SK-N-SH (cell line): ENCODE measurements around the gene IFT27. TPM values are rescaled to one million over a fixed set of nuclear protein-coding genes. Genes with fewer than 3 reads are reported as not detected.

Experiments used
- CTCF ChIA-PET: fragments of 300-600, 350-600 bp; formaldehyde crosslinking; extraction: SDS; loops from one replicate; lab custom pipeline; 2021; lab: Yijun Ruan, JAX
- POLR2A ChIA-PET: fragments of 350-600 bp; sonication (Branson Sonifier 250); formaldehyde crosslinking; extraction: SDS; loops from one replicate; lab custom pipeline; 2020; ENCODE audit warnings: antibody characterized with exemption, inconsistent platforms; lab: Yijun Ruan, JAX
- DNase-seq: peaks from one replicate; pipeline ENCODE4 v3.0.0; 2012
- H2AFZ ChIP-seq: fragments of 200-600 bp; sonication (generic); 2 replicates; pipeline ENCODE4 v1.8.1; 2016; ENCODE audit warnings: antibody characterized with exemption, mild to moderate bottlenecking, low read depth
- H3F3A ChIP-seq: fragments of 200-600 bp; sonication (generic); replicated peaks from 2 replicates; pipeline ENCODE3; 2016; ENCODE audit warnings: antibody characterized with exemption, mild to moderate bottlenecking; ENCODE audit not compliant: insufficient read depth
- H3K27ac ChIP-seq, 2 experiments: fragments of 200-500 bp in 1 of 2; fragments of 200-600 bp in 1 of 2; sonication (Bioruptor generic) in 1 of 2; sonication (generic), shearing (Covaris generic) in 1 of 2; 2 replicates each; pipeline versions ENCODE4 v1.5.1 to v1.6.1; 2014 to 2016; ENCODE audit warnings: low read depth in 2 of 2, inconsistent platforms in 1 of 2, low read length in 1 of 2, mild to moderate bottlenecking in 1 of 2, mixed read lengths in 1 of 2
- H3K27me3 ChIP-seq: fragments of 200-600 bp; sonication (generic), shearing (Covaris generic); 2 replicates; pipeline ENCODE4 v1.6.1; 2016; ENCODE audit warnings: mixed run types; ENCODE audit not compliant: insufficient read depth
- H3K36me3 ChIP-seq, 2 experiments: fragments of 200-500 bp in 1 of 2; fragments of 200-600 bp in 1 of 2; sonication (Bioruptor generic) in 1 of 2; sonication (generic) in 1 of 2; replicated peaks in 1 of 2; 2 replicates each; pipeline versions ENCODE3 to v1.5.1; 2014 to 2016; ENCODE audit warnings: low read length in 1 of 2, mild to moderate bottlenecking in 1 of 2; ENCODE audit not compliant: insufficient read depth in 2 of 2, control insufficient read depth in 1 of 2
- H3K4me1 ChIP-seq, 2 experiments: fragments of 200-500 bp in 1 of 2; fragments of 200-600 bp in 1 of 2; sonication (Bioruptor generic) in 1 of 2; sonication (generic), shearing (Covaris generic) in 1 of 2; 2 replicates each; pipeline versions ENCODE4 v1.5.1 to v1.6.1; 2014 to 2016; ENCODE audit warnings: low read depth in 1 of 2, low read length in 1 of 2, mixed run types in 1 of 2; ENCODE audit not compliant: insufficient read depth in 2 of 2, control insufficient read depth in 1 of 2
- H3K4me2 ChIP-seq: fragments of 200-600 bp; sonication (generic), shearing (Covaris generic); 2 replicates; pipeline ENCODE4 v1.6.1; 2017; ENCODE audit warnings: mixed run types
- H3K4me3 ChIP-seq, 2 experiments: fragments of 200-500 bp in 1 of 2; fragments of 200-600 bp in 1 of 2; sonication (Bioruptor generic) in 1 of 2; sonication (generic), shearing (Covaris generic) in 1 of 2; 2 replicates each; pipeline versions ENCODE4 v1.5.1 to v1.8.1; 2014 to 2016; ENCODE audit warnings: low read depth in 2 of 2, inconsistent platforms in 1 of 2, low read length in 1 of 2, mild to moderate bottlenecking in 1 of 2, mixed read lengths in 1 of 2, moderate library complexity in 1 of 2
- H3K79me2 ChIP-seq: fragments of 200-600 bp; sonication (generic); 2 replicates; pipeline ENCODE4 v1.8.1; 2017; ENCODE audit warnings: mild to moderate bottlenecking; ENCODE audit not compliant: insufficient read depth
- H3K9ac ChIP-seq: fragments of 200-600 bp; sonication (generic); 2 replicates; pipeline ENCODE4 v1.6.1; 2017; ENCODE audit warnings: mixed run types
- H3K9me2 ChIP-seq: fragments of 200-600 bp; sonication (generic); 2 replicates; pipeline ENCODE4 v1.6.1; 2017; ENCODE audit warnings: mixed run types
- H3K9me3 ChIP-seq: fragments of 200-600 bp; sonication (generic); 2 replicates; pipeline ENCODE4 v1.6.1; 2017; ENCODE audit warnings: mixed run types, mild to moderate bottlenecking, moderate library complexity
- H4K20me1 ChIP-seq: fragments of 200-600 bp; sonication (generic); 2 replicates; pipeline ENCODE4 v1.6.1; 2017; ENCODE audit warnings: mild to moderate bottlenecking, mixed run types; ENCODE audit not compliant: insufficient read depth
- CHD2 ChIP-seq: fragments of 150-350 bp; IDR thresholded peaks from 2 replicates; pipeline ENCODE4 v1.6.1; 2018; ENCODE audit warnings: low read length; ENCODE audit not compliant: partially characterized antibody
- EZH2phosphoT487 ChIP-seq: fragments of 200-600 bp; sonication (generic); IDR thresholded peaks from 2 replicates; pipeline ENCODE4 v1.6.1; 2017; ENCODE audit warnings: low read depth, mixed run types, mild to moderate bottlenecking, antibody characterized with exemption, moderate library complexity, borderline replicate concordance
- FOXM1 ChIP-seq: IDR thresholded peaks from 2 replicates; pipeline ENCODE4 v1.4.0; 2012; ENCODE audit warnings: low read depth, mild to moderate bottlenecking
- GABPA ChIP-seq: IDR thresholded peaks from 2 replicates; pipeline ENCODE4 v1.4.0; 2012; ENCODE audit warnings: low read depth, mild to moderate bottlenecking
- JUND ChIP-seq: IDR thresholded peaks from 2 replicates; pipeline ENCODE4 v1.4.0; 2012
- MAX ChIP-seq: IDR thresholded peaks from 2 replicates; pipeline ENCODE4 v1.4.0; 2012; ENCODE audit warnings: low read depth
- MXI1 ChIP-seq: IDR thresholded peaks from 2 replicates; pipeline ENCODE4 v1.6.1; 2012; ENCODE audit warnings: mild to moderate bottlenecking, low read depth, low read length, improper control_type of control experiment
- NFIC ChIP-seq: IDR thresholded peaks from 2 replicates; pipeline ENCODE4 v1.4.0; 2012; ENCODE audit warnings: borderline replicate concordance
- NRF1 ChIP-seq: IDR thresholded peaks from 2 replicates; pipeline ENCODE4 v1.6.1; 2012; ENCODE audit warnings: low read depth, mild to moderate bottlenecking, low read length
- PBX3 ChIP-seq: IDR thresholded peaks from 2 replicates; pipeline ENCODE4; 2012
- POLR2AphosphoS5 ChIP-seq: IDR thresholded peaks from 2 replicates; pipeline ENCODE4 v1.6.1; 2012; ENCODE audit warnings: low read depth, low read length
- RAD21 ChIP-seq: IDR thresholded peaks from 2 replicates; pipeline ENCODE4 v1.6.1; 2012; ENCODE audit warnings: mild to moderate bottlenecking, low read length
- RCOR1 ChIP-seq: fragments of 150-350 bp; IDR thresholded peaks from 2 replicates; pipeline ENCODE4 v1.6.1; 2017; ENCODE audit warnings: antibody characterized with exemption, low read length
- RXRA ChIP-seq: IDR thresholded peaks from 2 replicates; pipeline ENCODE4 v1.4.0; 2012; ENCODE audit warnings: low read depth, mild to moderate bottlenecking, borderline replicate concordance
- SIN3A ChIP-seq: IDR thresholded peaks from 2 replicates; pipeline ENCODE4 v1.6.1; 2012; ENCODE audit warnings: low read depth, mild to moderate bottlenecking, low read length, moderate library complexity, borderline replicate concordance
- TCF12 ChIP-seq: IDR thresholded peaks from 2 replicates; pipeline ENCODE4 v1.4.0; 2012
- TEAD4 ChIP-seq: IDR thresholded peaks from 2 replicates; pipeline ENCODE4 v1.4.0; 2012; ENCODE audit warnings: mild to moderate bottlenecking, borderline replicate concordance; ENCODE audit not compliant: insufficient read depth
- WGBS: methylation state at CpG from one replicate; pipeline ENCODE4 v1.1.6; 2017; ENCODE audit warnings: low lambda C conversion rate; 5-methylcytosine and 5-hydroxymethylcytosine counted together
- polyA plus RNA-seq, 3 experiments: library from polyadenylated mRNA; depleted of rRNA; stranded (reverse); fragments of >200 nt; gene quantifications; 2 replicates each; pipeline ENCODE4 v1.2.3, GENCODE V29; 2012
- TF ChIP-seq, protein P1 (sequence below): IDR thresholded peaks from 2 replicates; pipeline ENCODE4 v1.6.1; 2012; ENCODE audit warnings: mild to moderate bottlenecking, low read depth, low read length, moderate library complexity
- TF ChIP-seq, protein P2 (sequence below): fragments of 150-350 bp; IDR thresholded peaks from 2 replicates; pipeline ENCODE4 v1.6.1; 2016; ENCODE audit warnings: mild to moderate bottlenecking, low read depth, low read length
- TF ChIP-seq, protein P3 (sequence below): fragments of 150-350 bp; IDR thresholded peaks from 2 replicates; pipeline ENCODE4 v1.6.1; 2017; ENCODE audit warnings: antibody characterized with exemption, low read length, low read depth, borderline replicate concordance

IFT27 gene
- polyA plus RNA-seq, 1 of the 3 experiments (the other 2 are of a cell fraction): 29.4 TPM

DNA sequence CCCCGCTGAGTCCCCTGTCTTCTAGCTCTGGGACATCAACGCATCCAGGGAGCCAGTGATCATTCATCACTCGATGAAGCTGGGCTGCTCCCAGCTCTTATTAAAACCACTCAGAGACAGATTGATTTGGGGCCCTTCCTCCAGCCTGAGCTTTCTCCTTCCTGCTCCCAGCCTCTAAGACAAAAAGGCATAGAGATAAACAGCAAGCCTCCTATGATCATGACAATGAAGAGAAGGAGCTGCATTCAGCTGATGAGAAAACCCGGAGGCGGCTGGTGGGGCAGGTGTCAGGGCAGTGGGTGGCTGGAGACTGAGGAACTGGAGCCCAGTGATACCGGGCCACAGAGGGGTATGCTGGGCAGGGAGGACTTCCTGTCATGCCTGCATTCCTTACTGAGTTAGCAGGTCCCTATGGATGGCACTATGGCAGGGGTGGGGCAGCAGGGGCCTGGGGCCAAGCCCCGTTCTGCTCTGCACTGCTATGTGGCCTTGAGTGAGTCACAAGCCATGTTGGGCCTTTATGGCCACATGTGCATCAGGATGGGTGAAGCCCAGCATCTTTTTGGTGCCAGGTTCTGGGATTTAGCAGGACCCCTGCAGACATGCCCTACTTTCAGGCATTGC, 20.7 kb upstream of the IFT27 start:
- DNase-seq: no peak
- ChIA-PET CTCF (interaction anchor here (1.0 to 3.9 kb wide), 3 partner anchors 14 to 181 kb away, joined by 3 to 19 read pairs (median 4); no protein-coding TSS in a partner anchor), POLR2A (no interaction called here)

More for the DNA sequence above, 20.7 kb upstream of the IFT27 start:
- no peaks in the 10 kb centered on the region for H3K36me3 ChIP-seq
- no peaks in the 10 kb centered on the region for H4K20me1 ChIP-seq
- H3K9me3 ChIP-seq: no peaks in the 10 kb centered on the region
- no peaks in the 10 kb centered on the region for H3K9me2 ChIP-seq
- no peaks in the 10 kb centered on the region for H3K79me2 ChIP-seq
- WGBS: 51% methylated on average over 6 of the region's 7 CpGs
- H3K27ac ChIP-seq: no peak overlapping the region
- no peak overlapping the region for H3K4me2 ChIP-seq
- no peak overlapping the region for H3K9ac ChIP-seq
- H3K4me3 ChIP-seq: no peak overlapping the region
- peaks cover 5% of the 10 kb centered on the region for H3K27me3 ChIP-seq
- H3F3A ChIP-seq: no peaks in the 10 kb centered on the region
- no peaks in the 10 kb centered on the region for H3K4me1 ChIP-seq
- H2AFZ ChIP-seq: no peak overlapping the region
- TF ChIP-seq, protein P1, sequence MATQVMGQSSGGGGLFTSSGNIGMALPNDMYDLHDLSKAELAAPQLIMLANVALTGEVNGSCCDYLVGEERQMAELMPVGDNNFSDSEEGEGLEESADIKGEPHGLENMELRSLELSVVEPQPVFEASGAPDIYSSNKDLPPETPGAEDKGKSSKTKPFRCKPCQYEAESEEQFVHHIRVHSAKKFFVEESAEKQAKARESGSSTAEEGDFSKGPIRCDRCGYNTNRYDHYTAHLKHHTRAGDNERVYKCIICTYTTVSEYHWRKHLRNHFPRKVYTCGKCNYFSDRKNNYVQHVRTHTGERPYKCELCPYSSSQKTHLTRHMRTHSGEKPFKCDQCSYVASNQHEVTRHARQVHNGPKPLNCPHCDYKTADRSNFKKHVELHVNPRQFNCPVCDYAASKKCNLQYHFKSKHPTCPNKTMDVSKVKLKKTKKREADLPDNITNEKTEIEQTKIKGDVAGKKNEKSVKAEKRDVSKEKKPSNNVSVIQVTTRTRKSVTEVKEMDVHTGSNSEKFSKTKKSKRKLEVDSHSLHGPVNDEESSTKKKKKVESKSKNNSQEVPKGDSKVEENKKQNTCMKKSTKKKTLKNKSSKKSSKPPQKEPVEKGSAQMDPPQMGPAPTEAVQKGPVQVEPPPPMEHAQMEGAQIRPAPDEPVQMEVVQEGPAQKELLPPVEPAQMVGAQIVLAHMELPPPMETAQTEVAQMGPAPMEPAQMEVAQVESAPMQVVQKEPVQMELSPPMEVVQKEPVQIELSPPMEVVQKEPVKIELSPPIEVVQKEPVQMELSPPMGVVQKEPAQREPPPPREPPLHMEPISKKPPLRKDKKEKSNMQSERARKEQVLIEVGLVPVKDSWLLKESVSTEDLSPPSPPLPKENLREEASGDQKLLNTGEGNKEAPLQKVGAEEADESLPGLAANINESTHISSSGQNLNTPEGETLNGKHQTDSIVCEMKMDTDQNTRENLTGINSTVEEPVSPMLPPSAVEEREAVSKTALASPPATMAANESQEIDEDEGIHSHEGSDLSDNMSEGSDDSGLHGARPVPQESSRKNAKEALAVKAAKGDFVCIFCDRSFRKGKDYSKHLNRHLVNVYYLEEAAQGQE: no peak
- TF ChIP-seq, protein P2, sequence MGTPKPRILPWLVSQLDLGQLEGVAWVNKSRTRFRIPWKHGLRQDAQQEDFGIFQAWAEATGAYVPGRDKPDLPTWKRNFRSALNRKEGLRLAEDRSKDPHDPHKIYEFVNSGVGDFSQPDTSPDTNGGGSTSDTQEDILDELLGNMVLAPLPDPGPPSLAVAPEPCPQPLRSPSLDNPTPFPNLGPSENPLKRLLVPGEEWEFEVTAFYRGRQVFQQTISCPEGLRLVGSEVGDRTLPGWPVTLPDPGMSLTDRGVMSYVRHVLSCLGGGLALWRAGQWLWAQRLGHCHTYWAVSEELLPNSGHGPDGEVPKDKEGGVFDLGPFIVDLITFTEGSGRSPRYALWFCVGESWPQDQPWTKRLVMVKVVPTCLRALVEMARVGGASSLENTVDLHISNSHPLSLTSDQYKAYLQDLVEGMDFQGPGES: no peak
- TF ChIP-seq MAX (no peak), MXI1 (no peak), FOXM1 (no peak), NRF1 (no peak), TEAD4 (no peak), POLR2AphosphoS5 (no peak), RCOR1 (no peak), RAD21 (no peak), TCF12 (no peak), RXRA (no peak), EZH2phosphoT487 (no peak), JUND (no peak), NFIC (no peak), GABPA (no peak), SIN3A (no peak), PBX3 (no peak), CHD2 (no peak)
- TF ChIP-seq, protein P3, sequence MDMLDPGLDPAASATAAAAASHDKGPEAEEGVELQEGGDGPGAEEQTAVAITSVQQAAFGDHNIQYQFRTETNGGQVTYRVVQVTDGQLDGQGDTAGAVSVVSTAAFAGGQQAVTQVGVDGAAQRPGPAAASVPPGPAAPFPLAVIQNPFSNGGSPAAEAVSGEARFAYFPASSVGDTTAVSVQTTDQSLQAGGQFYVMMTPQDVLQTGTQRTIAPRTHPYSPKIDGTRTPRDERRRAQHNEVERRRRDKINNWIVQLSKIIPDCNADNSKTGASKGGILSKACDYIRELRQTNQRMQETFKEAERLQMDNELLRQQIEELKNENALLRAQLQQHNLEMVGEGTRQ: no peak
